Stimulated activated naive CD8-positive, alpha-beta T cell treated with anti-CD3 and anti-CD28 coated beads, Interleukin-15, Interleukin-2, amounts not matched to agents 100 U/mL and 50 U/mL, for 24 hours (primary cell): ENCODE data around the gene SARNP.

Source experiments
- ATAC-seq: fragments of 150-1000 bp; cut with Tn5 transposase; one replicate; pipeline ENCODE4 v1.10.0; 2021
- DNase-seq: peaks from one replicate; pipeline ENCODE4 v3.0.0; 2021

SARNP gene

DNA sequence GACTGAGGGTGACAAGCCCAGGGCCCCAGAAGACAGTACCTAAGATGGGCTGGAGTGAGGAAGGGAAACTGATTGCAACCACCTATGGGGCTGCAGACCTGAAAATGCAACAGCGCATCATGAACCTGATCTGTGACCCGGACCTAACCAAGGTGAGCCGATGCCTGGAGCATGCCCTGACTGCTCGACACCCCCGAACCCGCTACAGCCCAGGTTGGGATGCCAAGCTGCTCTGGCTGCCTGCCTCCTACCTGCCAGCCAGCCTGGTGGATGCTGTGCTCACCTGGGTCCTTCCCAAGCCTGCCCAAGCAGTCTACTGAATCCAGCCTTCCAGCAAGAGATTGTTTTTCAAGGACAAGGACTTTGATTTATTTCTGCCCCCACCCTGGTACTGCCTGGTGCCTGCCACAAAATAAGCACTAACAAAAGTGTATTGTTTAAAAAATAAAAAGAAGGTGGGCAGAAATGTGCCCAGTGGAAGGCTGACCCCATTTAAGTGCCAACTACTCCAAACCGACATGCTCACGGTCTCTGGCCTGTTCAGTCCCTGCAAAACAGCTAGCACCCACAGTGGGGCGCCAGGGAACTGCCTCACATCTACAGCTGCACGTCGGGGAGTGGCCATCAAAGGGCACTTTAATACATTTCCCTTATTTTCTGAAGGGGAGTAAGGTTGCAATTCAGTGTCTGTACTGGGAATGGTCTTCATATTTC lies 93.1 kb downstream of the SARNP start:
- DNase-seq (peak; percentile 73), ATAC-seq (no peak)

- no peak for ATAC-seq
- no peak for DNase-seq
Observed at GRCh38 chr12:55723516-55724225, 93.9 kb downstream of the SARNP start.

- ATAC-seq = no peak
- DNase-seq = no peak
Observed at GRCh38 chr12:55722948-55723347, 94.6 kb downstream of the SARNP start.

- ATAC-seq = no peak
- DNase-seq = no peak
Observed at GRCh38 chr12:55721601-55722213, 95.8 kb downstream of the SARNP start.

DNA sequence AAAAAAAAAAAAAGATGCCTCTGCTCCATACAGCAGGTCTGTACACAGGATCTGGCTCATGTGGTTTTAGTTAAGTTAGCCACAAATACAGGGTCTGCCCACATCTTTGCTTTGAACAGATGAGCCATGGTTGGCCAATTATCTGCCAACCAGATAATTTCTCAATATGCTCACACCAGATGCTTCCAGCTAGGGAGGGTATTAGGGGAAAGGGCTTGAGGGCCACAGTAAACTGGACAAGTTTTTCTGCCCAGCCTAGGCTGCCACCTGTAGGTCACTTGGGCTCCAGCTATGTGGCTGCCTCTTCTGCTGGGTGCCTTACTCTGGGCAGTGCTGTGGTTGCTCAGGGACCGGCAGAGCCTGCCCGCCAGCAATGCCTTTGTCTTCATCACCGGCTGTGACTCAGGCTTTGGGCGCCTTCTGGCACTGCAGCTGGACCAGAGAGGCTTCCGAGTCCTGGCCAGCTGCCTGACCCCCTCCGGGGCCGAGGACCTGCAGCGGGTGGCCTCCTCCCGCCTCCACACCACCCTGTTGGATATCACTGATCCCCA lies 96.6 kb downstream of the SARNP start:
- no peak for DNase-seq

GRCh38 chr12:55720071-55720564 lies 97.4 kb downstream of the SARNP start, which contains the start of gene RDH5:
Gene RDH5, plus strand, starts transcription at chr12:55720393. Its CDS starts 792 bp downstream, at chr12:55721185.
- ATAC-seq = no peak
- no peak for DNase-seq

More for the DNA sequence above, 96.6 kb downstream of the SARNP start:
- no peak for ATAC-seq

DNA sequence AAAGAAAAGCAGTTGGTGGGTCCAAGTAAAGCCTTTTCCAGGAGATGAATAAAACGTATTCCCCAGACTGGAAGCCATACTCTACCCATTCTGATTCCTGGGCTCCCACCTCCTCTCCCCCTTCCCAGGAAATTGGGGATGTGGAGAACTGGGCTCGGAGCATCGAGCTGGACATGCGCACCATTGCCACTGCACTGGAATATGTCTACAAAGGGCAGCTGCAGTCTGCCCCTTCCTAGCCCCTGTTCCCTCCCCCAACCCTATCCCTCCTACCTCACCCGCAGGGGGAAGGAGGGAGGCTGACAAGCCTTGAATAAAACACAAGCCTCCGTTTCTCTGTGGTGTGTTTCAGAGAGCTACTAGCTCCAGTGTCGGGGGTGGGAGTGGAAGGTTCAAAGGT lies 98.2 kb downstream of the SARNP start:
- ATAC-seq (no peak), DNase-seq (no peak)

- DNase-seq (no peak), ATAC-seq (no peak)
Observed at GRCh38 chr12:55718624-55719275, 98.8 kb downstream of the SARNP start.

DNA sequence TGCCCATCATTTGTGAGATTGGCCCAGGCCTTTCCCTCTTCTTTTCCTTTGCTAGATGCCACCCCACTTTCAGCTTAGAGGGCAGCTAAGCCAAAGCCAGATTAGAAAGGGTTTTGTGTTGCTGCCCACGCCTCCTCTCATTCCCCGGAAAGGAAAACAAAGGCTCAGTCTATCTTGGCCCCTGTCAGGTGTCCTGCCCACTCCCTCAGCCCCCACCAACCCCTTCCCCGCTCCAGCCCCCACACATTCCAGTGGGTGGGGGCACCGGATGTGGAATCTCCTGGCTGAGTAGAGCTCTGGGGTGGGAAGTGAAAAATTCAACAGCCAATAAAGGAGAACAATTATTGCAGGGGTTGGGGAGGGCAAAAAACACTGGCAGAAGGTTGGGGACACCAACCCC lies 99.5 kb downstream of the SARNP start:
- DNase-seq (no peak), ATAC-seq (no peak)

GRCh38 chr12:55717011-55718007 lies 100.2 kb downstream of the SARNP start:
- no peak for DNase-seq

GRCh38 chr12:55716582-55716957 lies 101.0 kb downstream of the SARNP start:
- no peak for ATAC-seq
- DNase-seq = no peak

More at GRCh38 chr12:55717011-55718007, 100.2 kb downstream of the SARNP start:
- ATAC-seq = peak; percentile 56

DNA sequence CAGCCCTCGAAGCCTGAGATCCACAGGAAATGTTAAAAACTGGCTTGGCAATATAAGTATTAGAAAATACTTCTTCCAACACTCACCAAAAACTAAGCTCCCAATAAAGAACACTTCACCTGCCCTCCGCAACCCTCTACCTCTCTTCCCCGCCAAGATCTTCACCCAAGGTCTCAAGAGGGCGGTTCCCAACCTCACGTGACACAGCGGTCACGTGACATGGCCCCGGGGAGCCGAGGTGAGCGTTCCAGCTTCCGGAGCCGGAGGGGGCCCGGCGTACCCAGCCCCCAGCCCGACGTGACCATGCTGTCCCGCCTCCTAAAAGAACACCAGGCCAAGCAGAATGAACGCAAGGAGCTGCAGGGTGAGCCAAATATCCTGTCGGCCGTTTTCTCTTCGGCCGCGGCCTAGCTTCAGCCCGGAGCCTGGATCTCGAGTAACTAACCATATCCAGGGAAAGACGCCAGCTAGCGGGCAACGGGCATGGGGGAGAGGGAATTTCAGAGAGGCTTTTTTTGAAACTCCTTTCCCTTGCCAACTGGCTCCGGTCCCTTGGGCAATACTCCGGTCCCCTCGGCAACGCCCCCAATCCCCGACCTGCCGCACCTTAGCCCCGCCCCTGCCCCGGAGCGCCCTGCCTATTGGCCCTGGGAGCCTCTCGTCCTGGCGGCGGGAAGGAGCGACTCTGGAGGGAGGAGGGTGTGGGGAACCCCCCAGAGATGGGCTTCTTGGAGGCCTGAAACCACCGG lies 101.5 kb downstream of the SARNP start, which contains the start of gene BLOC1S1:
BLOC1S1 (plus strand) TSS at position 214 of the 749 bp plus-strand sequence; CDS start at position 220, 6 bp downstream.
- DNase-seq (peak; percentile 97), ATAC-seq (peak; percentile 93)

DNA sequence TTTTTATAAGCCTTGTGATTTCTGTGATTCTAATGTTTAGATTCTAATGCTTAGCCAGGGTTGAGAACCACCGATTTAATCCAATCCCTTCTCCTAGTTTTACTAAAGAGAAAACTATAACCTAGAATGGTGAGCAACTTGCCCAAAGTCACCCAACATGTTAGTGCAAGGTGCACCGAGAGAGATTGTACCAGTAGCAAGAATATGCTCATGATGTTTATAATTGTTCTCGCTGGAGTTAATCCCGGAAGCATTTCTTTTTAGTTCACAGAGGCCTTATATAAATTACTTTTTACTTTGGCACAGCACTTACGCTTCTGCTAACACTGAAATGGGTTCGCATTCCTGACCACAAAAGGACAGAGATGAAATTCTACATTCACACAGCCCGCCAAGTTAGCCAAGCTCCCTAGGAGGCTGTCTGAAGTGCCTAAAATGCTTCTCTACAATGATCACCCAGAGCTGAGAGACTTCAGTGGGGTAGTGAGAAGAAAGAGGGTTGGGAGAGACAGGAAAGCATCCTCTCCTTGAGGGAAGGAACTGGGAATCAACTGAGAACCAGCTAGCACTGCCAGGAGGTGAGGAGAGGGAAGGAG lies 102.3 kb downstream of the SARNP start:
- ATAC-seq (no peak), DNase-seq (no peak)

GRCh38 chr12:55713721-55714120 lies 103.8 kb downstream of the SARNP start:
- ATAC-seq = no peak
- DNase-seq = no peak

GRCh38 chr12:55712700-55713415 lies 104.7 kb downstream of the SARNP start:
- ATAC-seq (no peak), DNase-seq (no peak)

- DNase-seq = no peak
- ATAC-seq = no peak
Observed at GRCh38 chr12:55711786-55712553, 105.6 kb downstream of the SARNP start.

DNA sequence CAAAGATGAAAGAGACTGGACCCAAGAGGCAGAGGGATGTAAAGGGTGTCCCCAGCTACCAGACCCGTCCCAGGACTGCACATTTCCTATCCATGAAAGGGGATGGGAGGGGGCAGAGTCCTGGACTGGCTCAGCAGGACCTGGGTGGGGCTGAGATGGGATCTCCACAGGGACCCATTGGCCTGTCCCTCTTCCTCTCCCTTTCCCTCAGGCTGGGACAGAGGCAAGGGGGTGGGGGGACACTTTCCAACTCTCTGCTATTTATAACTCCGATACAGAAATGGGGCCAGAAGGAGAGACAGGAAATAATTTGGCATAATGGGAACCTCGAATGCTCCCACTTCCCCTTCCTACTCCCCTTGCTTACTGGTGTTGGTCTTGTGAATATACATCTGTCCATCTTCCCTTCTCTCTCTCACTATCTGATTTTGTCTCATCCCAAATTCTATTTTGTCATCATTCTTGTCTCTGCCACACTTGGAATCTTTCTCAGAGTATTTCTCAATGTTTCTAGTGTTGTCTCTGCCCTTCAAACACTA lies 108.8 kb downstream of the SARNP start:
- DNase-seq = no peak
- ATAC-seq = no peak
